ENCODE results near the gene SH3GL1. TPM values are rescaled to one million over a fixed set of nuclear protein-coding genes. Genes with fewer than 3 reads are reported as not detected.
A peak's percentile ranks its signal among the peaks of the same experiment; 100 is the strongest.

Gene SH3GL1
- total and polyA plus RNA-seq, 9 of the 15 experiments (the other 6 are each of a cell fraction or from before 2014, with no cell fraction given), result 1.7 to 75.3 (median 25.7) TPM

DNA sequence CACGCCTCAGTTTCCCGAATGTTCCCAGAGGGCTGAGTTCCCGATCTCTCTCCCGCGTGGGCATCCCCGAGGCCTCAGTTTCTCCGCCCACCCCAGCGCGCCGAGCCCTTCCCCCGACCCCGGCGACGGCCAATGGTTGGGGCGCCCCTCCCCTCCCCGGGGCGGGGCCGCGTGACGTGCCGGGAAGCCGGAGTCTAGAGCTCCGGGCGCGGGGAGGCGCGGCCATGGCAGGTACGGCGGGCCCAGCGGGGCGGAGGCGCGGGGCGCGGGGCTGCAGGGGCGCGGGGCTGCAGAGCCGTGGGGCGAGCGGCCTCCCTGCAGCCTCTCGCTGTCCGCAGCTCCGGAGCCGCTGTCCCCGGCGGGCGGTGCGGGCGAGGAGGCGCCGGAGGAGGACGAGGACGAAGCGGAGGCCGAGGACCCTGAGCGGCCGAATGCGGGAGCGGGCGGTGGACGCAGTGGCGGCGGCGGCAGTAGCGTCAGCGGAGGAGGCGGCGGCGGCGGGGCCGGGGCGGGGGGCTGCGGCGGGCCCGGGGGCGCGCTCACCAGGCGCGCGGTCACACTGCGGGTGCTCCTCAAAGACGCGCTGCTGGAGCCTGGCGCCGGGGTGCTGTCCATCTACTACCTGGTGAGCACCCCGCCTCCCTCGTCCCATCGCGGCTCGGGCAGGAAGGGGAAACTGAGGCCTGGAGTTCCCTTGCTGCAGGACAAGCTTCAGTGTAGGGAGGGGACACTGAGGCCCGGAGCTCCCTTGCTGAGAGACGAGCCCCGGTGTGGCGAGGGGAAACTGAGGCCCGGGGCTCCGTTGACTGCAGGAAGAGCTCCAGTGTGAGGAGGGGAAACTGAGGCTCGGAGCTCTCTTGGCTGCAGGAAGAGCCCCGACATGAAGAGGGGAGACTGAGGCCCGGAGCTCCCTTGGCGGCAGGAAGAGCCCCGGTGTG lies 56.7 kb downstream of the SH3GL1 start, which contains the start of gene MPND:
MPND (plus strand) TSS at position 193 of the 938 bp plus-strand sequence; CDS start at position 225, 32 bp downstream.
- FAIRE-seq, result no peak
- no peaks in the 10 kb centered on the region for H3K9me3 ChIP-seq (replicated peaks; ENCODE audit: control insufficient read depth, insufficient read depth, low read depth, low read length)
- TF ChIP-seq GTF2B (IDR thresholded peaks at IDR 0.05; ENCODE audit: extremely low read depth, insufficient read length), result no peak
- TF ChIP-seq NFE2L1 (tag; IDR thresholded peaks at IDR 0.05; ENCODE audit: borderline replicate concordance, low read depth), result no peak
- TF ChIP-seq ZNF75A (CRISPR knock-in tag; IDR thresholded peaks at IDR 0.05), result no peak
- TF ChIP-seq KLF10 (CRISPR knock-in tag; IDR thresholded peaks at IDR 0.05), result no peak
- TF ChIP-seq ILK (tag; IDR thresholded peaks at IDR 0.05; ENCODE audit: borderline replicate concordance, low read depth), result no peak
- no peak for TF ChIP-seq ZNF274 (IDR thresholded peaks at IDR 0.05; ENCODE audit: borderline replicate concordance, low read depth, low read length)
- no peak for TF ChIP-seq CREB5 (CRISPR knock-in tag; IDR thresholded peaks at IDR 0.05)
- TF ChIP-seq FOSL1 (tag; conservative IDR thresholded peaks at IDR 0.05), result 0 out of 2 replicates have a peak, but pooled peaks have one; percentile 2
- TF ChIP-seq KDM2B (CRISPR knock-in tag; IDR thresholded peaks at IDR 0.05), result no peak
- no peak for TF ChIP-seq GATAD2B (IDR thresholded peaks at IDR 0.05; ENCODE audit: borderline replicate concordance)
- 0 out of 2 replicates have a peak, but pooled peaks have one; percentile 27 for TF ChIP-seq ATF1 (CRISPR knock-in tag; IDR thresholded peaks at IDR 0.05)
- TF ChIP-seq ATF1 (tag; IDR thresholded peaks at IDR 0.05), result 0 out of 2 replicates have a peak, but pooled peaks have one; percentile 67
- TF ChIP-seq PURB (CRISPR knock-in tag; IDR thresholded peaks at IDR 0.05; ENCODE audit: low read depth), result no peak
- TF ChIP-seq CHD4 (IDR thresholded peaks at IDR 0.05; ENCODE audit: insufficient read depth, insufficient replicate concordance, low read depth, low read length, poor library complexity, severe bottlenecking), result no peak
- no peak; the same call in 1 of the 2 replicates for TF ChIP-seq GABPB1 (CRISPR knock-in tag; IDR thresholded peaks at IDR 0.05)
- TF ChIP-seq MEF2D (tag; conservative IDR thresholded peaks at IDR 0.05; ENCODE audit: low read depth), result no peak

More for the DNA sequence above, 56.7 kb downstream of the SH3GL1 start, which contains the start of gene MPND:
- ChIA-PET POLR2A (interaction anchor here (0.6 to 2.9 kb wide), 16 partner anchors 9 to 97 kb away, joined by 3 to 24 read pairs (median 5); partner anchors contain the start of gene YJU2), CTCF (ENCODE audit: low intra/inter-chr PET ratio) (interaction anchor here (1.2 kb wide), 1 partner anchor 76 kb away, joined by 5 read pairs; no protein-coding TSS in a partner anchor)
- Histone ChIP-seq H3K4me1 (replicated peaks in 1 of 2; ENCODE audit: control insufficient read depth in 2 of 2, insufficient read depth in 2 of 2, low read length in 2 of 2) (peaks cover 10 to 33% of the 10 kb centered on the region in 2 experiments; a peak in 4 of 5 replicates), H4K20me1 (replicated peaks; ENCODE audit: control insufficient read depth, insufficient read depth, low read length) (no peaks in the 10 kb centered on the region), H3K27ac (ENCODE audit: extremely low read depth, low read depth, low read length) (peak within 1 kb of the TSS; percentile 89), H2AFZ (ENCODE audit: low read depth, low read length) (peak within 1 kb of the TSS; percentile 99), H3K36me3 (ENCODE audit: control insufficient read depth, insufficient read depth, low read length) (peaks cover 11% of the 10 kb centered on the region; the same call in 2 of the 3 replicates), H3K4me3 (peak within 1 kb of the TSS; percentile 77), H3K4me2 (ENCODE audit: insufficient read depth, low read length) (peak within 1 kb of the TSS; percentile 98), H3K79me2 (ENCODE audit: control insufficient read depth, insufficient read depth, low read length) (peaks cover 7% of the 10 kb centered on the region), H3K27me3 (ENCODE audit: control insufficient read depth in 2 of 2, insufficient read depth in 2 of 2, low read length in 2 of 2) (no peaks in the 10 kb centered on the region), H3K9ac (ENCODE audit: insufficient read depth in 1 of 2, low read depth in 2 of 2, low read length in 2 of 2) (peak within 1 kb of the TSS; percentile 81 to 95), H3K9me1 (ENCODE audit: control insufficient read depth, insufficient read depth, low read length) (no peaks in the 10 kb centered on the region)
- in situ Hi-C loops (cut with MboI), result loop anchor here (10.0 kb wide), 1 partner anchor 69 kb away; the partner anchor contains the start of gene SHD
- intact Hi-C loops (cut with micrococcal nuclease), result loop anchor here (2.0 kb wide), 1 partner anchor 59 kb away; the partner anchor contains the start of gene CHAF1A
- BruUV-seq (replicated peaks), result TSS peak; percentile 38
- WGBS (ENCODE audit: insufficient coverage, low coverage, missing lambda C conversion rate), result 8% methylated on average over 47 of the region's 101 CpGs
- ATAC-seq (peak; percentile 86), DNase-seq (ENCODE audit: extremely low read depth in 1 of 4, low spot score in 3 of 4) (peak; percentile 85 to 92 (median 88))

Measured in K562 (cell line).